Mesothelial cell of epicardium (in vitro differentiated cells): ENCODE measurements around the gene AP1B1. TPM values are rescaled to one million over a fixed set of nuclear protein-coding genes. Genes with fewer than 3 reads are reported as not detected.

Source experiments
- DNase-seq, 2 experiments: peaks; one replicate each; pipeline ENCODE4 v3.0.0; 2021; ENCODE audit warnings: low spot score in 2 of 2; ENCODE audit not compliant: unreplicated experiment in 2 of 2
- H3K27ac Mint-ChIP-seq: 2 replicates; pipeline ENCODE4 v1.8.0; 2021; ENCODE audit warnings: mixed read lengths
- H3K27me3 Mint-ChIP-seq: 2 replicates; pipeline ENCODE4 v1.8.0; 2021; ENCODE audit warnings: low read depth, mixed read lengths
- H3K36me3 Mint-ChIP-seq: 2 replicates; pipeline ENCODE4 v1.8.0; 2021; ENCODE audit warnings: mixed read lengths
- H3K4me1 Mint-ChIP-seq: 2 replicates; pipeline ENCODE4 v1.8.0; 2021; ENCODE audit warnings: mixed read lengths
- H3K4me3 Mint-ChIP-seq: 2 replicates; pipeline ENCODE4 v1.8.0; 2021; ENCODE audit warnings: mild to moderate bottlenecking, moderate library complexity, mixed read lengths
- H3K9me3 Mint-ChIP-seq: 2 replicates; pipeline ENCODE4 v1.8.0; 2021; ENCODE audit warnings: mixed read lengths
- CTCF ChIP-seq: fragments of 200-600 bp; sonication (generic); IDR thresholded peaks from one replicate; pipeline ENCODE4 v1.5.0; 2021; ENCODE audit warnings: antibody characterized with exemption; ENCODE audit not compliant: unreplicated experiment
- total RNA-seq: library from RNA; stranded (reverse); gene quantifications from 3 replicates; pipeline ENCODE4 v1.2.1, GENCODE V29; 2021

The AP1B1 gene
- total RNA-seq, 1 donor from 2014 or later, result 43.9 TPM

GRCh38 chr22:29313126-29313575, 75.2 kb downstream of the AP1B1 start:
- Mint-ChIP-seq H3K27me3 (peaks cover 46% of the 10 kb centered on the region), H3K9me3 (no peaks in the 10 kb centered on the region), H3K36me3 (peaks cover 3% of the 10 kb centered on the region), H3K4me3 (no peak overlapping the region), H3K27ac (no peak overlapping the region), H3K4me1 (peaks cover 15% of the 10 kb centered on the region)
- TF ChIP-seq CTCF, result peak; percentile 61
- DNase-seq, result no peak

- H3K9me3 Mint-ChIP-seq, result no peaks in the 10 kb centered on the region
- peaks cover 44% of the 10 kb centered on the region for H3K27me3 Mint-ChIP-seq
- H3K4me1 Mint-ChIP-seq, result peaks cover 17% of the 10 kb centered on the region
- no peak overlapping the region for H3K27ac Mint-ChIP-seq
- DNase-seq, result no peak
- peaks cover 3% of the 10 kb centered on the region for H3K36me3 Mint-ChIP-seq
- no peak for TF ChIP-seq CTCF
- no peak overlapping the region for H3K4me3 Mint-ChIP-seq
These were observed 75.9 kb downstream of the AP1B1 start for GRCh38 chr22:29312218-29313125.

GRCh38 chr22:29311464-29312217, 76.7 kb downstream of the AP1B1 start:
- Mint-ChIP-seq H3K27ac (peak overlapping the region; percentile 43), H3K27me3 (peaks cover 37% of the 10 kb centered on the region)
- no peak for DNase-seq

GRCh38 chr22:29310863-29311339, 77.5 kb downstream of the AP1B1 start:
- no peak overlapping the region for H3K4me3 Mint-ChIP-seq
- H3K4me1 Mint-ChIP-seq, result peaks cover 18% of the 10 kb centered on the region
- H3K9me3 Mint-ChIP-seq, result no peaks in the 10 kb centered on the region
- DNase-seq, result peak; percentile 77 to 86
- peaks cover 29% of the 10 kb centered on the region for H3K27me3 Mint-ChIP-seq
- TF ChIP-seq CTCF, result no peak
- peak overlapping the region; percentile 43 for H3K27ac Mint-ChIP-seq
- peaks cover 3% of the 10 kb centered on the region for H3K36me3 Mint-ChIP-seq

More at GRCh38 chr22:29311464-29312217, 76.7 kb downstream of the AP1B1 start:
- Mint-ChIP-seq H3K4me3 (no peak overlapping the region), H3K4me1 (peaks cover 19% of the 10 kb centered on the region), H3K9me3 (no peaks in the 10 kb centered on the region), H3K36me3 (peaks cover 3% of the 10 kb centered on the region)
- no peak for TF ChIP-seq CTCF

- Mint-ChIP-seq H3K4me3 (no peak overlapping the region), H3K27me3 (peaks cover 27% of the 10 kb centered on the region), H3K9me3 (no peaks in the 10 kb centered on the region), H3K4me1 (peaks cover 19% of the 10 kb centered on the region), H3K36me3 (peaks cover 3% of the 10 kb centered on the region), H3K27ac (peak overlapping the region; percentile 43)
- no peak for TF ChIP-seq CTCF
- no peak for DNase-seq
These were observed 78.1 kb downstream of the AP1B1 start for GRCh38 chr22:29310065-29310862.
